ENCODE data around the gene GRAMD1B.

The GRAMD1B gene

DNA sequence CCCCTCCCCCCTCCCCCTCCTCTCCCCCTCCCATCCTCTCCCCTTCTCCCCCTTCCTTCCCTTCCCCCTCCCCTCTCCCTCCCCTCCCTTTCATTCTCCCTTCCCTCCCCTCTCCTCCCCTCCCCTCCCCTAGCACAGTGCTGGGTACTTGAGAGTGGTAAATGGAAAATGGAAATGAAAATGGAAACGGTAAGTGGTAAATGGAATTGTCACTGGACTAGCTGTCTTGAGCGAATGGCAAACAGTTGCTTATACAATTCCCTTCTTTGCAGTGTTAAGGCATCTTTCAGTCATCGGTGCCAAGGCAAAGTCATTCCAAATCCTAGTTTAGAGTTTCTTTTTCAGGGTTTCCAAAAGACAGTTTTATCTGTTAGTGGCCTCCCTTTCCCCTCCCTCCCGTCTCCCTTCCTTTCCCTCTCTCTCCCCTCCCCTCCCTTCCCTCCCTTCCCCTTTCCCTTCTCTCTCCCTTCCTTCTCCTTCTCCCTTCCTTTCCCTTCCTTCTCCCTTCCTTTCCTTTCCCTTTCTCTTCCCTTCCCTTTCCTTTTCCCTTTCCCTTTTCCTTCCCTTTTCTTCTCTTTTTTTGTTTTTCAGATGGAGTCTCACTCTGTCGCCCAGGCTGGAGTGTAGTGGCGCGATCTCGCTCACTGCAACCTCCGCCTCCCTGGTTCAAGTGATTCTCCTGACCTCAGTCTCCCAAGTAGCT, 47.3 kb downstream of the GRAMD1B start:
- no peak for DNase-seq
- Histone ChIP-seq H3K14ac (ENCODE audit: low read length) (no peak overlapping the region), H3K4ac (ENCODE audit: low read depth, low read length) (no peak overlapping the region), H3K9me3 (ENCODE audit: insufficient read depth, low read depth, low read length) (no peaks in the 10 kb centered on the region), H4K91ac (ENCODE audit: low read depth, low read length) (no peak overlapping the region), H3K4me3 (ENCODE audit: low read depth, low read length) (no peak overlapping the region), H3K4me2 (ENCODE audit: low read length) (no peak overlapping the region), H4K8ac (ENCODE audit: low read depth, low read length) (no peak overlapping the region), H3K9ac (ENCODE audit: low read length) (no peak overlapping the region), H2BK12ac (ENCODE audit: low read length) (no peak overlapping the region), H3K27ac (ENCODE audit: low read depth, low read length) (no peak overlapping the region), H3K23ac (ENCODE audit: low read length) (no peak overlapping the region), H2AFZ (ENCODE audit: insufficient read depth, low read length, poor library complexity) (no peak overlapping the region), H3K27me3 (ENCODE audit: insufficient read depth, low read length) (no peaks in the 10 kb centered on the region), H4K12ac (ENCODE audit: low read depth, low read length) (no peak overlapping the region), H3K36me3 (ENCODE audit: control insufficient read depth in 1 of 2, insufficient read depth in 2 of 2, low read length in 2 of 2) (no peaks in the 10 kb centered on the region), H3K4me1 (ENCODE audit: control insufficient read depth in 1 of 2, insufficient read depth in 2 of 2, low read length in 2 of 2) (peaks cover 0 to 6% of the 10 kb centered on the region in 2 experiments), H2BK5ac (ENCODE audit: low read depth, low read length, poor library complexity) (no peak overlapping the region), H3K79me2 (ENCODE audit: control insufficient read depth, insufficient read depth, low read length, poor library complexity) (no peaks in the 10 kb centered on the region), H2AK5ac (ENCODE audit: low read length) (no peak overlapping the region), H3K18ac (ENCODE audit: low read length) (no peak overlapping the region), H3K79me1 (ENCODE audit: low read length) (peaks cover 1% of the 10 kb centered on the region), H2BK120ac (ENCODE audit: insufficient read depth, low read length, poor library complexity) (no peak overlapping the region)
- 100% methylated on average over 1 of the region's 9 CpGs for WGBS (ENCODE audit: extremely low coverage, insufficient coverage, insufficient read length)

DNA sequence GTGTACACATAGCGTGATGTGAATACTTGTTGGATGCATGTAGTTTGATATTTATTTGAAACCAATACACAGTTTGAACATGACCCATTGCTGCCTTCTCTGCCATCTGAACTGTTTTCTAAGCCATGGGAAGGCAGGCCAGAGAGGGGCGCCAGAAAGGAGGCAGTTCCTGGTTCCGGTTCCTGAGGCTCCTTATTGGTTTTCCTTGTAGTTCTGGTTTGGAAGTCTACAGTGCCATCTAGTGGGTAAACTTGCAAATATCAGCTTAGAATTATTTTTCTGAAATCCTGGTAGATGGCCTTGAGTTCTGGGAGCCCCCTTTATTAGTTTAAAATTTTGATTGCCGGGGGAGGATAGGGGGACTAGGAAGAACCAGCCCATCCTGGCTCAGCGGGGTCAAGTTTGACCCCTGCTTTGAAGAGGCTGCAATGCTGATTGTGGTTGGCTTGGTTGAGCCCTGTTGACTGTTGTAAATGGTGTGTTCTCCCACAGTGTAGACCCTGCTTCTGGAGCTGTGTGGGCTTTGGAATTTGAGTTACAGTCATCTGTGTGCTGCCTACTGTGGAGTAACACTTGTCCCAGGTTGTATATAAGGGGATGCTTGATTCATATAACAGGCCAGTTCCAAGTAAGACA, 48.4 kb downstream of the GRAMD1B start:
- Histone ChIP-seq H4K12ac (ENCODE audit: low read depth, low read length) (no peak overlapping the region), H3K79me1 (ENCODE audit: low read length) (peaks cover 1% of the 10 kb centered on the region), H3K27ac (ENCODE audit: low read depth, low read length) (no peak overlapping the region), H3K9ac (ENCODE audit: low read length) (peak overlapping the region; percentile 23), H2BK5ac (ENCODE audit: low read depth, low read length, poor library complexity) (no peak overlapping the region), H4K91ac (ENCODE audit: low read depth, low read length) (no peak overlapping the region), H3K4me2 (ENCODE audit: low read length) (no peak overlapping the region), H3K27me3 (ENCODE audit: insufficient read depth, low read length) (no peaks in the 10 kb centered on the region), H3K4me3 (ENCODE audit: low read depth, low read length) (no peak overlapping the region), H3K18ac (ENCODE audit: low read length) (no peak overlapping the region), H2BK120ac (ENCODE audit: insufficient read depth, low read length, poor library complexity) (no peak overlapping the region), H3K14ac (ENCODE audit: low read length) (no peak overlapping the region), H3K9me3 (ENCODE audit: insufficient read depth, low read depth, low read length) (no peaks in the 10 kb centered on the region), H3K79me2 (ENCODE audit: control insufficient read depth, insufficient read depth, low read length, poor library complexity) (no peaks in the 10 kb centered on the region), H3K4me1 (ENCODE audit: control insufficient read depth in 1 of 2, insufficient read depth in 2 of 2, low read length in 2 of 2) (peaks cover 0 to 2% of the 10 kb centered on the region in 2 experiments), H3K23ac (ENCODE audit: low read length) (no peak overlapping the region), H2AK5ac (ENCODE audit: low read length) (no peak overlapping the region), H2AFZ (ENCODE audit: insufficient read depth, low read length, poor library complexity) (peak overlapping the region; percentile 66), H2BK12ac (ENCODE audit: low read length) (no peak overlapping the region), H4K8ac (ENCODE audit: low read depth, low read length) (peak overlapping the region; percentile 71), H3K4ac (ENCODE audit: low read depth, low read length) (no peak overlapping the region), H3K36me3 (ENCODE audit: control insufficient read depth in 1 of 2, insufficient read depth in 2 of 2, low read length in 2 of 2) (no peaks in the 10 kb centered on the region)
- peak; percentile 25 to 85 for DNase-seq
- no CpG with 5 or more reads among the region's 5 CpGs for WGBS (ENCODE audit: extremely low coverage, insufficient coverage, insufficient read length)

DNA sequence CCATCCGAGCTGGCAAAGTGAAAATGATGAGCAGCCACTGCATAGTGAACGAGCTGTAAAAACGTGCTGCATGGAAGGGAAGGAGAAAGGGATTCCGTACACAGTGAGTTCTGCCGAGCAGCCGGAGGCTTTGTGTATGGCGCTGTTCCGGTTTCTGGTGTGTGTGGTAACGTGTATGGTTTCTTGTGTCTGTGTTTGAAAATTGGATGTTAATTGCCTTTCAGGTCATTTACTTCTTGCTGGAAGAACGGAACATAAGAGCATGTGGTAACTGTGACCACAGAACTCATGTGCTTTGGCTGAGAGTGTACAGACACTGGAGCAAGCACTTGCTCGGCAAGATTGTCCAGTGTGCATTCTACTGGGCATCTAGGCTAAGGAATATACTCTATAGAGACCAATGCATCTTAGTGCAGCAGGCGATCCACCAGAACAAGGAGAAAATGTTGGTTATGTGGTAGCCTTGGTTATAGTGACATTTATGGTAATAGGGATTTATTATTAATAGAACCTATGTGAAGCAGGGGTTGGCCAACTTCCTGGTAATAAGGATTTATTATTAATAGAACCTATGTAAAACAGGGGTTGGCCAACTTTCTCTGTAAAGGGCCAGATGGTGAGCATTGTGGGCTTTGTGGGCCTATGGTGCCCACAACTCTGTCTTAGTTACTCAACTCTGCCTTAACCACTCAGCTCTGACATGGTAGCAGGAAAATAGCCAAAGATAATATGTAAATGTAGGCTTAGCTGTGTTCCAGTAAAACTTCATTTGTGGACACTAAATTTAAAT, 49.2 kb downstream of the GRAMD1B start:
- Histone ChIP-seq H3K27ac (ENCODE audit: low read depth, low read length) (no peak overlapping the region), H3K4ac (ENCODE audit: low read depth, low read length) (no peak overlapping the region), H4K12ac (ENCODE audit: low read depth, low read length) (no peak overlapping the region), H2BK120ac (ENCODE audit: insufficient read depth, low read length, poor library complexity) (no peak overlapping the region), H3K14ac (ENCODE audit: low read length) (no peak overlapping the region), H2BK12ac (ENCODE audit: low read length) (no peak overlapping the region), H2AK5ac (ENCODE audit: low read length) (no peak overlapping the region), H3K4me2 (ENCODE audit: low read length) (no peak overlapping the region), H3K9me3 (ENCODE audit: insufficient read depth, low read depth, low read length) (no peaks in the 10 kb centered on the region), H3K23ac (ENCODE audit: low read length) (no peak overlapping the region), H3K4me3 (ENCODE audit: low read depth, low read length) (no peak overlapping the region), H3K79me2 (ENCODE audit: control insufficient read depth, insufficient read depth, low read length, poor library complexity) (no peaks in the 10 kb centered on the region), H3K4me1 (ENCODE audit: control insufficient read depth in 1 of 2, insufficient read depth in 2 of 2, low read length in 2 of 2) (peaks cover 0 to 2% of the 10 kb centered on the region in 2 experiments), H3K9ac (ENCODE audit: low read length) (no peak overlapping the region), H3K27me3 (ENCODE audit: insufficient read depth, low read length) (no peaks in the 10 kb centered on the region), H2BK5ac (ENCODE audit: low read depth, low read length, poor library complexity) (no peak overlapping the region), H3K18ac (ENCODE audit: low read length) (no peak overlapping the region), H4K8ac (ENCODE audit: low read depth, low read length) (no peak overlapping the region), H3K79me1 (ENCODE audit: low read length) (peaks cover 1% of the 10 kb centered on the region), H3K36me3 (ENCODE audit: control insufficient read depth in 1 of 2, insufficient read depth in 2 of 2, low read length in 2 of 2) (no peaks in the 10 kb centered on the region), H2AFZ (ENCODE audit: insufficient read depth, low read length, poor library complexity) (no peak overlapping the region), H4K91ac (ENCODE audit: low read depth, low read length) (no peak overlapping the region)
- no CpG with 5 or more reads among the region's 12 CpGs for WGBS (ENCODE audit: extremely low coverage, insufficient coverage, insufficient read length)
- no peak for DNase-seq

DNA sequence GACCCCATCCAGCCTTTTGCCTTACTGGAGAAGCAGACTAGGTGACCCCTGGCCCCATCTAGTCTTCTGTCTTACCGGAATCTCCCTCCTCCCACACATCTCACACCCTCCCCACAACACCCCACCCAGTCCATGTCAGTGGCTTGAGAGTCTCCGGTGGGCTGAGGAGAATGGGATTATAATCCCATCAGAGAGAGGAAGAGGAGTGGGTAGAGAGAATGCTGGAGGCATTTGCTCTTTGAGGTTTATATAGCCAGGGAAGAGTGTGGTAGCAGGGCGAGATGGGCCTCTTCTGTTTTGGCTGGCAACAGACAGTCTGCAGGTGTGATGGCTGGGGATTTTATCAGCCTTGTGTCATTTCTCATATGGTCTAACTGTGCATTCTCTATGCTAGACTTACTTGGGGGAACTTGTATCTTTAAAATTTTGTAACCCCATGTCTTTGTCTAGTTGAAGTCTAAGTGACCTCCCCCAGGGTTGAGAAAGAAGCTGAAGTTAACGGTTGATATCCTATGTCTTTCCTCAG, 50.3 kb downstream of the GRAMD1B start:
- no peak overlapping the region for H4K12ac ChIP-seq (ENCODE audit: low read depth, low read length)
- no peak overlapping the region for H2AK5ac ChIP-seq (ENCODE audit: low read length)
- no peaks in the 10 kb centered on the region for H3K9me3 ChIP-seq (ENCODE audit: insufficient read depth, low read depth, low read length)
- no peak for DNase-seq
- no peaks in the 10 kb centered on the region for H3K4me1 ChIP-seq (ENCODE audit: control insufficient read depth in 1 of 2, insufficient read depth in 2 of 2, low read length in 2 of 2)
- no peak overlapping the region for H4K8ac ChIP-seq (ENCODE audit: low read depth, low read length)
- H3K4me2 ChIP-seq (ENCODE audit: low read length), result no peak overlapping the region
- no peak overlapping the region for H4K91ac ChIP-seq (ENCODE audit: low read depth, low read length)
- no peak overlapping the region for H3K18ac ChIP-seq (ENCODE audit: low read length)
- no peak overlapping the region for H3K23ac ChIP-seq (ENCODE audit: low read length)
- H2AFZ ChIP-seq (ENCODE audit: insufficient read depth, low read length, poor library complexity), result no peak overlapping the region
- no peaks in the 10 kb centered on the region for H3K79me2 ChIP-seq (ENCODE audit: control insufficient read depth, insufficient read depth, low read length, poor library complexity)
- WGBS (ENCODE audit: extremely low coverage, insufficient coverage, insufficient read length), result no CpG with 5 or more reads among the region's 4 CpGs
- no peaks in the 10 kb centered on the region for H3K36me3 ChIP-seq (ENCODE audit: control insufficient read depth in 1 of 2, insufficient read depth in 2 of 2, low read length in 2 of 2)
- H3K4ac ChIP-seq (ENCODE audit: low read depth, low read length), result no peak overlapping the region
- H3K4me3 ChIP-seq (ENCODE audit: low read depth, low read length), result no peak overlapping the region
- H2BK12ac ChIP-seq (ENCODE audit: low read length), result no peak overlapping the region
- no peak overlapping the region for H3K27ac ChIP-seq (ENCODE audit: low read depth, low read length)
- no peaks in the 10 kb centered on the region for H3K27me3 ChIP-seq (ENCODE audit: insufficient read depth, low read length)
- no peak overlapping the region for H2BK5ac ChIP-seq (ENCODE audit: low read depth, low read length, poor library complexity)
- no peak overlapping the region for H2BK120ac ChIP-seq (ENCODE audit: insufficient read depth, low read length, poor library complexity)
- H3K79me1 ChIP-seq (ENCODE audit: low read length), result peaks cover 1% of the 10 kb centered on the region
- no peak overlapping the region for H3K9ac ChIP-seq (ENCODE audit: low read length)
- H3K14ac ChIP-seq (ENCODE audit: low read length), result no peak overlapping the region
